Common myeloid progenitor, CD34-positive (primary cell): ENCODE data around the gene GSTP1.
"Not testable (repeated sequence)": the region's sequence is repeated elsewhere in the genome, so short reads cannot be mapped to it uniquely, and the experiment has no call there.

Experiments used
- CTCF ChIA-PET: fragments of 350-600 bp; sonication (Branson Sonifier 250); formaldehyde crosslinking; loops from one replicate; lab custom pipeline; 2021; ENCODE audit warnings: antibody characterized with exemption; lab: Charles Lee
- POLR2A ChIA-PET: fragments of 350-600 bp; sonication (Branson Sonifier 250); formaldehyde crosslinking; loops from one replicate; lab custom pipeline; 2021; ENCODE audit warnings: antibody characterized with exemption; lab: Charles Lee
- DNase-seq, 3 donors: peaks; one replicate each; pipeline versions ENCODE4 v3.0.0 to v3.0.0-alpha.2; 2013
- H3K27ac ChIP-seq, 2 experiments: 1 replicate in 1 of 2; 2 replicates in 1 of 2; pipeline ENCODE4 v1.7.0; 2013; ENCODE audit warnings: inconsistent platforms in 2 of 2, low read length in 2 of 2, mild to moderate bottlenecking in 2 of 2, low read depth in 1 of 2, moderate library complexity in 1 of 2; ENCODE audit not compliant: severe bottlenecking in 2 of 2, insufficient read depth in 1 of 2, poor library complexity in 1 of 2
- H3K27me3 ChIP-seq, 5 experiments: replicated peaks in 2 of 5; 1 replicate in 3 of 5; 2 replicates in 2 of 5; pipeline versions ENCODE4 v1.6.1 to v1.7.0; 2013; ENCODE audit warnings: low read length in 4 of 5, mild to moderate bottlenecking in 2 of 5, moderate library complexity in 2 of 5, inconsistent platforms in 1 of 5; ENCODE audit not compliant: insufficient read depth in 5 of 5, control insufficient read depth in 4 of 5
- H3K36me3 ChIP-seq, 4 experiments: 1 replicate in 2 of 4; 2 replicates in 2 of 4; pipeline versions ENCODE4 v1.6.1 to v1.7.0; 2013; ENCODE audit warnings: low read length in 3 of 4, control low read depth in 1 of 4, mild to moderate bottlenecking in 1 of 4; ENCODE audit not compliant: control insufficient read depth in 4 of 4, insufficient read depth in 4 of 4
- H3K4me1 ChIP-seq, 4 experiments: 1 replicate in 3 of 4; 2 replicates in 1 of 4; pipeline versions ENCODE4 v1.6.1 to v1.7.1; 2013; ENCODE audit warnings: low read length in 3 of 4, mild to moderate bottlenecking in 3 of 4, control low read depth in 1 of 4, inconsistent platforms in 1 of 4, moderate library complexity in 1 of 4; ENCODE audit not compliant: control insufficient read depth in 4 of 4, insufficient read depth in 4 of 4; ENCODE audit errors: control extremely low read depth in 1 of 4
- H3K4me3 ChIP-seq, 7 experiments: 1 replicate in 4 of 7; 2 replicates in 3 of 7; pipeline versions ENCODE4 v1.5.1 to v1.7.0; 2013; ENCODE audit warnings: mild to moderate bottlenecking in 7 of 7, low read length in 6 of 7, moderate library complexity in 6 of 7, inconsistent platforms in 2 of 7, low read depth in 2 of 7, control low read depth in 1 of 7; ENCODE audit not compliant: insufficient read depth in 4 of 7, control insufficient read depth in 1 of 7; ENCODE audit errors: extremely low read depth in 1 of 7
- H3K9me3 ChIP-seq, 5 experiments: 1 replicate in 4 of 5; 2 replicates in 1 of 5; pipeline versions ENCODE4 v1.6.1 to v1.7.1; 2013; ENCODE audit warnings: low read length in 4 of 5, mild to moderate bottlenecking in 2 of 5, inconsistent platforms in 1 of 5, low read depth in 1 of 5, moderate library complexity in 1 of 5; ENCODE audit not compliant: control insufficient read depth in 4 of 5, insufficient read depth in 2 of 5; ENCODE audit errors: control extremely low read depth in 1 of 5
- WGBS: methylation state at CpG from one replicate; pipeline ENCODE4 v1.1.5; 2013; ENCODE audit not compliant: insufficient coverage; 5-methylcytosine and 5-hydroxymethylcytosine counted together

GSTP1 gene

GRCh38 chr11:67601098-67601497 lies 17.5 kb downstream of the GSTP1 start:
- Histone ChIP-seq H3K36me3 (no peaks in the 10 kb centered on the region), H3K9me3 (peaks cover 0 to 7% (median 3%) of the 10 kb centered on the region in 5 experiments), H3K4me1 (peaks cover 19 to 47% (median 27%) of the 10 kb centered on the region in 4 experiments), H3K27ac (no peak overlapping the region), H3K4me3 (peak overlapping the region in 2 of 7 experiments; percentile 62 to 63), H3K27me3 (no peaks in the 10 kb centered on the region)
- POLR2A ChIA-PET = interaction anchor here (1.6 kb wide), 1 partner anchor 18 kb away, joined by 6 read pairs; the partner anchor contains the start of gene GSTP1
- CTCF ChIA-PET = interaction anchor here (1.3 to 3.4 kb wide), 2 partner anchors 13 to 17 kb away, joined by 6 to 15 read pairs; partner anchors contain the start of gene GSTP1
- no peak for DNase-seq
- WGBS = 94% methylated on average over 6 of the region's 7 CpGs

GRCh38 chr11:67604119-67604518 lies 20.5 kb downstream of the GSTP1 start:
- Histone ChIP-seq H3K36me3 (peaks cover 0 to 11% (median 1%) of the 10 kb centered on the region in 4 experiments), H3K4me1 (peaks cover 21 to 63% (median 39%) of the 10 kb centered on the region in 4 experiments)
- H3K4me3 ChIP-seq, POLR2A ChIA-PET, H3K27me3 ChIP-seq, H3K27ac ChIP-seq, DNase-seq, H3K9me3 ChIP-seq: not testable (repeated sequence)
- WGBS = 100% methylated on average over 1 of the region's 4 CpGs
- CTCF ChIA-PET = interaction anchor here (0.8 to 0.9 kb wide), 2 partner anchors 10 kb away, joined by 3 read pairs; no protein-coding TSS in a partner anchor

GRCh38 chr11:67604815-67605214 lies 21.2 kb downstream of the GSTP1 start:
- no peaks in the 10 kb centered on the region for H3K27me3 ChIP-seq
- ChIA-PET POLR2A (no interaction called here), CTCF (interaction anchor here (0.9 kb wide), 1 partner anchor 11 kb away, joined by 3 read pairs; no protein-coding TSS in a partner anchor)
- peaks cover 0 to 18% (median 5%) of the 10 kb centered on the region in 4 experiments for H3K36me3 ChIP-seq
- H3K4me1 ChIP-seq = peaks cover 19 to 56% (median 32%) of the 10 kb centered on the region in 4 experiments
- H3K4me3 ChIP-seq = no peak overlapping the region
- no peaks in the 10 kb centered on the region for H3K9me3 ChIP-seq
- H3K27ac ChIP-seq = peak overlapping the region in 1 of 2 experiments; percentile 61
- no peak for DNase-seq
- WGBS = 94% methylated on average over 2 of the region's 2 CpGs

- Histone ChIP-seq H3K27me3 (no peaks in the 10 kb centered on the region), H3K27ac (peak overlapping the region in 1 of 2 experiments; percentile 61), H3K4me1 (peaks cover 14 to 50% (median 27%) of the 10 kb centered on the region in 4 experiments), H3K9me3 (no peaks in the 10 kb centered on the region), H3K4me3 (no peak overlapping the region), H3K36me3 (peaks cover 0 to 24% (median 9%) of the 10 kb centered on the region in 4 experiments)
- 89% methylated on average over 7 of the region's 11 CpGs for WGBS
- ChIA-PET CTCF (interaction anchor here (0.6 to 1.4 kb wide), 6 partner anchors 13 to 58 kb away, joined by 3 to 5 read pairs (median 4); partner anchors contain the start of gene GSTP1), POLR2A (no interaction called here)
- no peak for DNase-seq
These were observed 21.8 kb downstream of the GSTP1 start for GRCh38 chr11:67605231-67606011.

GRCh38 chr11:67606093-67606491 lies 22.5 kb downstream of the GSTP1 start:
- no peak for DNase-seq
- peaks cover 0 to 30% (median 14%) of the 10 kb centered on the region in 4 experiments for H3K36me3 ChIP-seq
- H3K9me3 ChIP-seq = no peaks in the 10 kb centered on the region
- peak overlapping the region in 1 of 2 experiments; percentile 61 for H3K27ac ChIP-seq
- POLR2A ChIA-PET = no interaction called here
- peak overlapping the region in 6 of 7 experiments; percentile 89 to 98 (median 90) for H3K4me3 ChIP-seq
- peaks cover 8 to 44% (median 20%) of the 10 kb centered on the region in 4 experiments for H3K4me1 ChIP-seq
- CTCF ChIA-PET = interaction anchor here (0.9 to 1.4 kb wide), 5 partner anchors 14 to 59 kb away, joined by 3 to 5 read pairs (median 4); partner anchors contain the start of gene GSTP1
- no peaks in the 10 kb centered on the region for H3K27me3 ChIP-seq
- 59% methylated on average over 14 of the region's 17 CpGs for WGBS

- no peaks in the 10 kb centered on the region for H3K27me3 ChIP-seq
- under 1% methylated on average over 62 of the region's 69 CpGs for WGBS
- CTCF ChIA-PET = interaction anchor here (0.8 to 1.4 kb wide), 3 partner anchors 24 to 33 kb away, joined by 3 to 4 read pairs (median 3); partner anchors contain the start of gene GSTP1
These were observed 23.1 kb downstream of the GSTP1 start, which contains the start of gene NDUFV1 for GRCh38 chr11:67606492-67607295. Gene NDUFV1, plus strand, starts transcription at chr11:67606936. Its CDS starts 69 bp downstream, at chr11:67607005.

More at GRCh38 chr11:67606492-67607295, 23.1 kb downstream of the GSTP1 start, which contains the start of gene NDUFV1:
- peak; percentile 94 to 96 (median 96) for DNase-seq
- Histone ChIP-seq H3K9me3 (no peaks in the 10 kb centered on the region), H3K36me3 (peaks cover 0 to 36% (median 19%) of the 10 kb centered on the region in 4 experiments), H3K27ac (peak within 1 kb of the TSS; percentile 55 to 85), H3K4me1 (peaks cover 4 to 38% (median 17%) of the 10 kb centered on the region in 4 experiments), H3K4me3 (peak within 1 kb of the TSS; percentile 87 to 98 (median 90))
- POLR2A ChIA-PET = no interaction called here
